Kidney epithelial cell (primary cell): ENCODE data around the gene USP5. TPM values are rescaled to one million over a fixed set of nuclear protein-coding genes. Genes with fewer than 3 reads are reported as not detected.

Experiments used
- total RNA-seq: library from RNA; depleted of rRNA; stranded (reverse); fragments of >200 nt; gene quantifications from 2 replicates; pipeline ENCODE4 v1.2.3, GENCODE V29; 2015

The USP5 gene
- total RNA-seq, 1 donor from 2014 or later, result 70.1 TPM

Other genes with a start within 250 kb of the USP5 start
- 276 and 287 TPM in 2 replicates for gene CHD4, start 244.8 kb upstream of the USP5 start, total RNA-seq
- gene LPAR5, start 216.2 kb upstream of the USP5 start, total RNA-seq, result 3.8 and 5.2 TPM in 2 replicates
- 0.75 and 0.89 TPM in 2 replicates for gene ACRBP, start 204.7 kb upstream of the USP5 start, total RNA-seq
- 31.8 and 34.1 TPM in 2 replicates for gene ING4, start 189.0 kb upstream of the USP5 start, total RNA-seq
- 34.0 and 36.6 TPM in 2 replicates for gene ZNF384, start 162.8 kb upstream of the USP5 start, total RNA-seq
- gene PIANP, start 151.3 kb upstream of the USP5 start, total RNA-seq, result 0.07 and 0.13 TPM in 2 replicates
- gene COPS7A, start 128.1 kb upstream of the USP5 start, total RNA-seq, result 65.2 and 69.1 TPM in 2 replicates
- gene MLF2, start 99.0 kb upstream of the USP5 start, total RNA-seq, result 190 and 216 TPM in 2 replicates
- 169 and 193 TPM in 2 replicates for gene PTMS, start 85.8 kb upstream of the USP5 start, total RNA-seq
- gene LAG3, start 79.6 kb upstream of the USP5 start, total RNA-seq, result not detected in 2 replicates
- gene CD4, start 62.6 kb upstream of the USP5 start, total RNA-seq, result 0.08 TPM in 1 of 2 replicates, not detected in the other
- gene GPR162, start 30.3 kb upstream of the USP5 start, total RNA-seq, result 0.21 and 0.75 TPM in 2 replicates
- 21.8 and 27.7 TPM in 2 replicates for gene P3H3, start 23.7 kb upstream of the USP5 start, total RNA-seq
- 0.34 and 0.38 TPM in 2 replicates for gene GNB3, start 11.2 kb upstream of the USP5 start, total RNA-seq
- gene CDCA3, start 864 bp upstream of the USP5 start, total RNA-seq, result 5.8 and 8.3 TPM in 2 replicates
- gene TPI1, start 15.4 kb downstream of the USP5 start, total RNA-seq, result 499 and 519 TPM in 2 replicates
- gene SPSB2, start 21.2 kb downstream of the USP5 start, total RNA-seq, result 10.1 and 11.9 TPM in 2 replicates
- 11.6 and 12.8 TPM in 2 replicates for gene LRRC23, start 52.7 kb downstream of the USP5 start, total RNA-seq
- 27.0 and 33.7 TPM in 2 replicates for gene ENO2, start 62.4 kb downstream of the USP5 start, total RNA-seq
- gene ATN1, start 75.8 kb downstream of the USP5 start, total RNA-seq, result 32.7 and 38.6 TPM in 2 replicates
- gene RNU7-1, start 91.7 kb downstream of the USP5 start, total RNA-seq, result not detected in 2 replicates
- gene C12orf57, start 91.9 kb downstream of the USP5 start, total RNA-seq, result 216 and 236 TPM in 2 replicates
- 17.0 and 31.3 TPM in 2 replicates for gene PTPN6, start 99.2 kb downstream of the USP5 start, total RNA-seq
- gene PHB2, start 118.5 kb downstream of the USP5 start, total RNA-seq, result 360 and 474 TPM in 2 replicates
- gene EMG1, start 118.8 kb downstream of the USP5 start, total RNA-seq, result 32.4 and 33.3 TPM in 2 replicates
- gene LPCAT3, start 166.3 kb downstream of the USP5 start, total RNA-seq, result 11.8 and 12.5 TPM in 2 replicates
- 2.8 and 4.0 TPM in 2 replicates for gene C1S, start 208.6 kb downstream of the USP5 start, total RNA-seq
- 7.5 and 13.5 TPM in 2 replicates for gene C1R, start 240.3 kb downstream of the USP5 start, total RNA-seq